HepG2 (cell line): ENCODE results near the gene CLDN5.

Source experiments
- CTCF ChIP-seq: sonication (generic); formaldehyde crosslinking; IDR thresholded peaks from 2 replicates; pipeline ENCODE4 v1.5.0; 2020; ENCODE audit warnings: mild to moderate bottlenecking, missing genetic modification reagents, moderate library complexity
- ELF4 ChIP-seq: sonication (generic); formaldehyde crosslinking; IDR thresholded peaks from 2 replicates; pipeline ENCODE4 v1.5.0; 2020; ENCODE audit warnings: missing genetic modification reagents, mild to moderate bottlenecking, moderate library complexity, borderline replicate concordance
- ESRRA ChIP-seq: sonication (generic); formaldehyde crosslinking; IDR thresholded peaks from 2 replicates; pipeline ENCODE4 v1.5.1; 2020; ENCODE audit warnings: mild to moderate bottlenecking, low read depth, missing genetic modification reagents
- EZH2 ChIP-seq: conservative IDR thresholded peaks from 2 replicates; pipeline ENCODE4 v1.6.1; 2012; ENCODE audit warnings: mild to moderate bottlenecking, low read depth, low read length, moderate library complexity
- MYC ChIP-seq: sonication (generic); formaldehyde crosslinking; IDR thresholded peaks from 2 replicates; pipeline ENCODE4 v1.9.0; 2021; ENCODE audit warnings: missing genetic modification reagents, borderline replicate concordance
- PBX2 ChIP-seq: IDR thresholded peaks from 2 replicates; pipeline ENCODE4 v1.6.1; 2016; ENCODE audit warnings: control low read depth
- SIN3A ChIP-seq: IDR thresholded peaks from 2 replicates; pipeline ENCODE4 v1.6.1; 2011; ENCODE audit warnings: low read depth, mild to moderate bottlenecking, control low read depth, low read length, borderline replicate concordance
- THYN1 ChIP-seq: sonication (generic); formaldehyde crosslinking; IDR thresholded peaks from 2 replicates; pipeline ENCODE4 v1.8.1; 2023; ENCODE audit warnings: low read depth, mild to moderate bottlenecking, moderate library complexity, missing genetic modification reagents, borderline replicate concordance
- ZFP36 ChIP-seq: fragments of 150-350 bp; IDR thresholded peaks from 2 replicates; pipeline ENCODE4 v1.6.1; 2018; ENCODE audit warnings: borderline replicate concordance, low read length, low read depth; ENCODE audit not compliant: partially characterized antibody
- ZNF513 ChIP-seq: sonication (generic); formaldehyde crosslinking; conservative IDR thresholded peaks from 2 replicates; pipeline ENCODE4 v1.5.0; 2020; ENCODE audit warnings: missing genetic modification reagents
- ZNF782 ChIP-seq: sonication (generic); formaldehyde crosslinking; IDR thresholded peaks from 2 replicates; pipeline ENCODE4 v1.4.0; 2020; ENCODE audit warnings: missing genetic modification reagents, mild to moderate bottlenecking, borderline replicate concordance
- ZNF788 ChIP-seq: sonication (generic); formaldehyde crosslinking; IDR thresholded peaks from 2 replicates; pipeline ENCODE4 v1.5.0; 2020; ENCODE audit warnings: mild to moderate bottlenecking, missing genetic modification reagents, borderline replicate concordance
- ZSCAN12 ChIP-seq: sonication (generic); formaldehyde crosslinking; IDR thresholded peaks from 2 replicates; pipeline ENCODE4 v1.9.0; 2021; ENCODE audit warnings: mild to moderate bottlenecking, missing genetic modification reagents

- TF ChIP-seq MYC (CRISPR knock-in tag), result no peak
- no peak for TF ChIP-seq PBX2 (CRISPR knock-in tag)
- no peak for TF ChIP-seq SIN3A
- TF ChIP-seq ESRRA (CRISPR knock-in tag), result no peak
- TF ChIP-seq ZNF788 (CRISPR knock-in tag), result no peak
- no peak for TF ChIP-seq ZNF513 (CRISPR knock-in tag)
- no peak for TF ChIP-seq CTCF (CRISPR knock-in tag)
- TF ChIP-seq ELF4 (CRISPR knock-in tag), result no peak
- TF ChIP-seq THYN1 (CRISPR knock-in tag), result no peak
- no peak for TF ChIP-seq ZNF782 (CRISPR knock-in tag)
- no peak for TF ChIP-seq ZSCAN12
- no peak for TF ChIP-seq ZFP36
- no peak for TF ChIP-seq EZH2
Observed at GRCh38 chr22:19503367-19503766, 20.8 kb downstream of the CLDN5 start.
